KMS-11 (cell line): ENCODE measurements around the gene ANGPTL7.

Experiments used
- H2AFZ ChIP-seq: fragments of 200-600 bp; sonication (generic); 2 replicates; pipeline ENCODE4 v1.6.1; 2016; ENCODE audit warnings: antibody characterized with exemption, mixed run types, low read depth
- H3K27ac ChIP-seq: fragments of 200-600 bp; sonication (generic); 2 replicates; pipeline ENCODE4 v1.6.1; 2016; ENCODE audit warnings: mild to moderate bottlenecking, mixed run types
- H3K27me3 ChIP-seq: fragments of 200-600 bp; sonication (generic); 2 replicates; pipeline ENCODE4 v1.6.1; 2017; ENCODE audit warnings: mild to moderate bottlenecking, low read depth, mixed run types, moderate library complexity; ENCODE audit not compliant: insufficient read depth
- H3K36me3 ChIP-seq: fragments of 200-600 bp; sonication (generic); 2 replicates; pipeline ENCODE4 v1.6.1; 2017; ENCODE audit warnings: mild to moderate bottlenecking, mixed run types; ENCODE audit not compliant: insufficient read depth
- H3K4me1 ChIP-seq: fragments of 200-600 bp; sonication (generic); 2 replicates; pipeline ENCODE4 v1.6.1; 2016; ENCODE audit warnings: mild to moderate bottlenecking, low read depth, mixed run types; ENCODE audit not compliant: poor library complexity, severe bottlenecking
- H3K4me2 ChIP-seq: fragments of 200-600 bp; sonication (generic); 2 replicates; pipeline ENCODE4 v1.7.0; 2016; ENCODE audit warnings: mild to moderate bottlenecking, mixed run types
- H3K4me3 ChIP-seq: fragments of 200-600 bp; sonication (generic); IDR thresholded peaks from 2 replicates; pipeline ENCODE4 v1.6.1; 2017; ENCODE audit warnings: low read depth, low read length, mixed read lengths; ENCODE audit not compliant: insufficient read depth
- H3K79me2 ChIP-seq: fragments of 200-600 bp; sonication (generic); 2 replicates; pipeline ENCODE4 v1.6.1; 2016; ENCODE audit warnings: low read depth, mixed run types; ENCODE audit not compliant: insufficient read depth
- H3K9ac ChIP-seq: fragments of 200-600 bp; sonication (generic); 2 replicates; pipeline ENCODE4 v1.6.1; 2016; ENCODE audit warnings: mild to moderate bottlenecking, mixed run types
- H4K20me1 ChIP-seq: fragments of 200-600 bp; sonication (generic); 2 replicates; pipeline ENCODE4 v1.6.1; 2016; ENCODE audit warnings: mild to moderate bottlenecking, mixed run types; ENCODE audit not compliant: insufficient read depth
- TF ChIP-seq, protein P1 (sequence below): fragments of 200-600 bp; sonication (generic); conservative IDR thresholded peaks from 2 replicates; pipeline ENCODE4 v1.6.1; 2017; ENCODE audit warnings: low read depth, mild to moderate bottlenecking, antibody characterized with exemption, low read length, moderate library complexity, mixed read lengths

The ANGPTL7 gene

DNA sequence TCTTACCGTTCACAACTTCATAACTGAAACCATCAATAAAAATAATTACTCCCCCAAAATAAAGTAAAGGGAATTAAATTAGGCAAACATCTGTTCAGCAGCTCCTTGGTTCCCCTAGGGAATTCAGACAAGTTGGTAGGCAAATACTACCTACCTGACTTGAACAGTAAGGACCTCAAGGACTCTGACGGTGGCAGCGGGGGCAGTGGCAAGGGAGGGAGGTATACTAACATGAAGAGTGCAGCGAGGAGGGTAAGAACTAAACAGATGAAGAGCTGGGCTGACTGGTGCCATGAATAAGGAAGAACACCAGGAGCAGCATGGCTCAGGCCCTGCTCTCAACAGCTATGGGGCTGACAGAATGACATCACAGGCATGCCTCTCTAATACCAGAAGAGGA lies 40.0 kb downstream of the ANGPTL7 start:
- no peak overlapping the region for H3K27ac ChIP-seq
- no peaks in the 10 kb centered on the region for H3K79me2 ChIP-seq
- no peak overlapping the region for H3K4me2 ChIP-seq
- no peak overlapping the region for H3K4me3 ChIP-seq
- TF ChIP-seq, protein P1, sequence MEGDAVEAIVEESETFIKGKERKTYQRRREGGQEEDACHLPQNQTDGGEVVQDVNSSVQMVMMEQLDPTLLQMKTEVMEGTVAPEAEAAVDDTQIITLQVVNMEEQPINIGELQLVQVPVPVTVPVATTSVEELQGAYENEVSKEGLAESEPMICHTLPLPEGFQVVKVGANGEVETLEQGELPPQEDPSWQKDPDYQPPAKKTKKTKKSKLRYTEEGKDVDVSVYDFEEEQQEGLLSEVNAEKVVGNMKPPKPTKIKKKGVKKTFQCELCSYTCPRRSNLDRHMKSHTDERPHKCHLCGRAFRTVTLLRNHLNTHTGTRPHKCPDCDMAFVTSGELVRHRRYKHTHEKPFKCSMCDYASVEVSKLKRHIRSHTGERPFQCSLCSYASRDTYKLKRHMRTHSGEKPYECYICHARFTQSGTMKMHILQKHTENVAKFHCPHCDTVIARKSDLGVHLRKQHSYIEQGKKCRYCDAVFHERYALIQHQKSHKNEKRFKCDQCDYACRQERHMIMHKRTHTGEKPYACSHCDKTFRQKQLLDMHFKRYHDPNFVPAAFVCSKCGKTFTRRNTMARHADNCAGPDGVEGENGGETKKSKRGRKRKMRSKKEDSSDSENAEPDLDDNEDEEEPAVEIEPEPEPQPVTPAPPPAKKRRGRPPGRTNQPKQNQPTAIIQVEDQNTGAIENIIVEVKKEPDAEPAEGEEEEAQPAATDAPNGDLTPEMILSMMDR = no peak
- peaks cover 15% of the 10 kb centered on the region for H3K4me1 ChIP-seq
- H3K9ac ChIP-seq = no peak overlapping the region
- H3K27me3 ChIP-seq = no peaks in the 10 kb centered on the region
- H3K36me3 ChIP-seq = peaks cover 19% of the 10 kb centered on the region; the same call in 1 of the 2 replicates
- no peaks in the 10 kb centered on the region for H4K20me1 ChIP-seq
- H2AFZ ChIP-seq = no peak overlapping the region

DNA sequence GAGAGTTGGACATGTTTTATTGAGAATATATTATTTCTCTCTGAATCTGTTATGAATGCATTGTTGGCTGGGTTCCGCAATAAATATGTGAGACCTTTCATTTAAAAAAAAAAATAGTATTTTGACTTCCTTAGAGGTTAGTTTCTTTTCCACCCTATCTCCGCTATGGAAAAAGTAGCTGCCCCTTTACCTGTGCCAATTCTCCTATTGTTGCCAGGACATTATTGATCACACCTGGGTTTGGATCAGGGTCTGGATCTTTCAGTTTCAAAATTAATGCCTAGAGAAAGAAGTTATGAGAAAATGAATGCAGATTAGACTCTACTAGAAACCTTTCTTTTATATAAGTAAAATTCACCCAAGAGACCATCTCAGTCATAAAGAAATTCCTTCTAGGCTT lies 44.1 kb downstream of the ANGPTL7 start:
- H3K36me3 ChIP-seq = peaks cover 13% of the 10 kb centered on the region; the same call in 1 of the 2 replicates

DNA sequence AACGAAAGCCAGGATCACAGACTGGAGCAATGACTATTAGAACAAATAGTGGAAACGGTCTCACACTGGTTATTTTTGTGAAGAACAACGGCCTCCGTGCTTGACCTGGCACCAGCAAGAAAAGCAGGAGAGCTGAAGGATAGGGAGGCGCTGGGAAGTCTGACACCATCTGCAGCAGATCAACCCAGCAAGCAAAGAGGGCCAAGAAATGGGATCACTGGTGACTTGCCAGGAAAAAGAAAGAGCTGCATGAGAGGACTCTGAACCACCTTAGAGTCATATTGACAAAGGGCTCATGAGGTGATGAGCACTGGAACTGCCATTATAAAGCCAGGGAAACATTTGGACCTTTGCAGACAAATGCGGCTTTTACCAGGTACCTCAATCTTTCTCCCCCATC lies 48.2 kb downstream of the ANGPTL7 start:
- Histone ChIP-seq H3K4me2 (no peak overlapping the region), H3K79me2 (no peaks in the 10 kb centered on the region), H3K4me1 (no peaks in the 10 kb centered on the region), H3K36me3 (peaks cover 10% of the 10 kb centered on the region; the same call in 1 of the 2 replicates), H3K27ac (no peak overlapping the region), H3K4me3 (no peak overlapping the region), H4K20me1 (no peaks in the 10 kb centered on the region), H3K27me3 (no peaks in the 10 kb centered on the region), H3K9ac (no peak overlapping the region), H2AFZ (no peak overlapping the region)
- TF ChIP-seq, protein P1 = no peak

More for the DNA sequence above, 44.1 kb downstream of the ANGPTL7 start:
- Histone ChIP-seq H3K27ac (no peak overlapping the region), H3K4me1 (peaks cover 1% of the 10 kb centered on the region), H2AFZ (no peak overlapping the region), H3K79me2 (no peaks in the 10 kb centered on the region), H4K20me1 (no peaks in the 10 kb centered on the region), H3K4me2 (no peak overlapping the region), H3K9ac (no peak overlapping the region), H3K4me3 (no peak overlapping the region), H3K27me3 (no peaks in the 10 kb centered on the region)
- TF ChIP-seq, protein P1 = no peak

DNA sequence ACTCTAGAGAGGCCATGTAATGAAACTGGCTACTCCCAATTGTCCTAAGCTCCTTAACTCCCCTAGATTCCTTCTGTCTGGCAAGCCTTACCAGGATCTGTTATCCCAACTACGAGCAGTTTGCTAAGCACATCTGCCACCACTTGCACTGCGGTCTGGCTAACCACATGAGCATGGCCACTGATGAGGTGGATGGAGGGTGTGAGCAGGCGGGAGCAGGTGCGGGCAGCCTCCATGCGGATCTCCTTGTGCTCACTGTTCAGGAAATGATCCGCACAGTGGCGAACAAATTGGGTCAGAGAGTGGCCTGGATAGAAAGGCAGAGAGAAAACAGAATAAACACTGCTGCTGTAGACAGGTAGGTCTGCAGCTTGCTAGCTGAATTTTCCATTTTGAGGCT lies 49.2 kb downstream of the ANGPTL7 start:
- H2AFZ ChIP-seq = no peak overlapping the region
- H3K4me2 ChIP-seq = no peak overlapping the region
- no peaks in the 10 kb centered on the region for H4K20me1 ChIP-seq
- H3K4me1 ChIP-seq = no peaks in the 10 kb centered on the region
- no peaks in the 10 kb centered on the region for H3K27me3 ChIP-seq
- no peak overlapping the region for H3K27ac ChIP-seq
- no peaks in the 10 kb centered on the region for H3K79me2 ChIP-seq
- H3K4me3 ChIP-seq = no peak overlapping the region
- TF ChIP-seq, protein P1 = no peak
- H3K36me3 ChIP-seq = peaks cover 8% of the 10 kb centered on the region; the same call in 1 of the 2 replicates
- H3K9ac ChIP-seq = no peak overlapping the region
